ENCODE measurements around the gene PCSK1N. TPM values are rescaled to one million over a fixed set of nuclear protein-coding genes. Genes with fewer than 3 reads are reported as not detected.

The PCSK1N gene
- total and polyA plus RNA-seq, 9 of the 15 experiments (the other 6 are each of a cell fraction or from before 2014, with no cell fraction given): 0.07 to 0.55 (median 0.54) TPM; not detected in 6

GRCh38 chrX:48800574-48801279 is 34.7 kb downstream of the PCSK1N start (continued):
- TF ChIP-seq RREB1 (CRISPR knock-in tag; IDR thresholded peaks at IDR 0.05): no peak
- TF ChIP-seq ZMIZ1 (IDR thresholded peaks at IDR 0.05; ENCODE audit: low read depth in 2 of 2, low read length in 2 of 2): peak in 1 of 2 experiments; percentile 98; a peak in 2 of 4 replicates
- TF ChIP-seq HDGF (IDR thresholded peaks at IDR 0.05): no peak
- peak; percentile 68; the same call in 1 of the 2 replicates for TF ChIP-seq ZNF274 (IDR thresholded peaks at IDR 0.05; ENCODE audit: borderline replicate concordance, low read depth, low read length)
- no peak for TF ChIP-seq ADNP (tag; IDR thresholded peaks at IDR 0.05)
- TF ChIP-seq YY1 (IDR thresholded peaks at IDR 0.05; ENCODE audit: borderline replicate concordance in 1 of 3, control insufficient read depth in 1 of 3, extremely low read depth in 1 of 3, insufficient read depth in 3 of 3, insufficient read length in 1 of 3, insufficient replicate concordance in 2 of 3, low read depth in 1 of 3, low read length in 2 of 3): peak in 2 of 3 experiments; percentile 54 to 66
- TF ChIP-seq STAT5B (CRISPR knock-in tag; IDR thresholded peaks at IDR 0.05): no peak
- TF ChIP-seq HSF4 (CRISPR knock-in tag; IDR thresholded peaks at IDR 0.05; ENCODE audit: borderline replicate concordance): no peak
- TF ChIP-seq ZBTB7A (IDR thresholded peaks at IDR 0.05; ENCODE audit: borderline replicate concordance, control insufficient read depth, low read depth, low read length): peak; percentile 63; the same call in 1 of the 2 replicates
- TF ChIP-seq EP300 (IDR thresholded peaks at IDR 0.05; ENCODE audit: low read length): peak; percentile 99
- peak; percentile 61 for TF ChIP-seq GATAD2A (IDR thresholded peaks at IDR 0.05)
- TF ChIP-seq ARID2 (IDR thresholded peaks at IDR 0.05): no peak
- TF ChIP-seq RBFOX2 (IDR thresholded peaks at IDR 0.05; ENCODE audit: low read depth, low read length): no peak
- no peak for TF ChIP-seq ZNF764 (CRISPR knock-in tag; IDR thresholded peaks at IDR 0.05; ENCODE audit: low read depth)
- no peak for TF ChIP-seq GTF2A2 (tag; IDR thresholded peaks at IDR 0.05)
- peak in 1 of 2 experiments; percentile 58; a peak in 1 of 4 replicates for TF ChIP-seq TEAD1 (CRISPR knock-in tag; IDR thresholded peaks at IDR 0.05)
- TF ChIP-seq ZBTB26 (CRISPR knock-in tag; IDR thresholded peaks at IDR 0.05): no peak

Data from K562 (cell line).